VCaP (cell line): ENCODE measurements around the gene DNAJA4.

Experiments
- H3K27ac ChIP-seq: fragments of 450-650 bp; 2 replicates; pipeline ENCODE4 v1.5.1; 2017
- TF ChIP-seq, protein P1 (sequence below): fragments of 450-650 bp; conservative IDR thresholded peaks from 2 replicates; pipeline ENCODE4 v1.5.1; 2017; ENCODE audit warnings: mild to moderate bottlenecking, moderate library complexity

DNAJA4 gene

DNA sequence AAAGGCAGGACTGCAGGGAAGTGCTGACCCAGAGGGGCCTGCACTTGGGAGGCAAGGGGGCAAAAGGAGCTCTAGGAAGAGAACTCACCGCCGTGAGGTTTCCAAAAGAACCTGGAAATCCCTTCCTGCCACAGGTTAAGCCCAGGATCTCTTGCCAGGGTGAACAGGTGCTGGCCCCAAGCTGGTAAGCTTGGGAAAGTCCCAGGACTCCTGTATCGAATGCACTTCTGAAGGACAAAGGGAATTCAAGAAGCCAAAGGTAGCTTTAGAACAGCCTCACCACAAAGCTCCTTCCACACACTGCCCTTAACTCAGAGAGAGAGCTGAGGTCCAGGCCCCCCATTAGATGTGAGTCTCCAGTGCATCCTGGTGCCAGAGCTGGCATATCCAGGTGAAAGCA, 46.9 kb downstream of the DNAJA4 start:
- H3K27ac ChIP-seq: no peak overlapping the region
- TF ChIP-seq, protein P1, sequence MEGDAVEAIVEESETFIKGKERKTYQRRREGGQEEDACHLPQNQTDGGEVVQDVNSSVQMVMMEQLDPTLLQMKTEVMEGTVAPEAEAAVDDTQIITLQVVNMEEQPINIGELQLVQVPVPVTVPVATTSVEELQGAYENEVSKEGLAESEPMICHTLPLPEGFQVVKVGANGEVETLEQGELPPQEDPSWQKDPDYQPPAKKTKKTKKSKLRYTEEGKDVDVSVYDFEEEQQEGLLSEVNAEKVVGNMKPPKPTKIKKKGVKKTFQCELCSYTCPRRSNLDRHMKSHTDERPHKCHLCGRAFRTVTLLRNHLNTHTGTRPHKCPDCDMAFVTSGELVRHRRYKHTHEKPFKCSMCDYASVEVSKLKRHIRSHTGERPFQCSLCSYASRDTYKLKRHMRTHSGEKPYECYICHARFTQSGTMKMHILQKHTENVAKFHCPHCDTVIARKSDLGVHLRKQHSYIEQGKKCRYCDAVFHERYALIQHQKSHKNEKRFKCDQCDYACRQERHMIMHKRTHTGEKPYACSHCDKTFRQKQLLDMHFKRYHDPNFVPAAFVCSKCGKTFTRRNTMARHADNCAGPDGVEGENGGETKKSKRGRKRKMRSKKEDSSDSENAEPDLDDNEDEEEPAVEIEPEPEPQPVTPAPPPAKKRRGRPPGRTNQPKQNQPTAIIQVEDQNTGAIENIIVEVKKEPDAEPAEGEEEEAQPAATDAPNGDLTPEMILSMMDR: no peak

DNA sequence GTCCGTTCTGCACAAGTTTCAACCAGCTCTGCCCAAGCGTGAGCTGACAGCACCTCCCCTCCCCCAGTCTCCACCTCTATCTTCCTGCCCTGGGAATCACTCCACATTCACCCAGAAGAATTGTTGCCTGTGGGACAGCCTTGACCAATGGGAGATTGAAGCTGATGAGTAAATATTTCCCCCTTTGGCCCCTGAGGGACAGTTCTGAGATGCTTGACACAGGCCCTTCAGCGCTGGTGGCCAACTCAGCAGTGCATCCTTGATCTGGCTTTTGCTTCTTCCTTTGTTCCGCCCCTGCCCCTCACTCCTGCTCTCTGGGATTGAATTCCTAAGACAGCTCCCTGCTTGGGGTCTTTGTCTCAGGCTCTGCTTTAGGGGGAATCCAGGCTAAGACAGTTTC, 48.2 kb downstream of the DNAJA4 start:
- no peak overlapping the region for H3K27ac ChIP-seq
- TF ChIP-seq, protein P1: no peak

DNA sequence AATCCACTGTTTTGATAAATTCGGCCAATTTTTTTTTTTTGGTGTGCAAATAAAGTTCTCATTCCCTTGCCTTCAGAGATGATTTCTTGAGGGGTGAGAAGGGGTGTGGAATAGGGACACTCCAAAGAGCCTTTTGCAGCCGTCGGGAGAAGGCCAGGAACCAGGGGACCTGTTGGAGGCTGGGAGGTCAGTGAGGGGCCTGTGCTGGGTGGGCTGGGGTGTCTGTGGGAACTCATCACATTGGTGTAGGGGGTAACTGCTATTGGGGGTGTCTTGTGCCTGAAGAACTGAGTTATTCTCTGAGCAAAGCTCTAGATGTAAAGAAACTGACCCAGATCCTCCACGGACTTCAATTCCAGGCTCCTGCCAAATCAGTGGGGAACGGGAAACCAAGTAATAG, 48.6 kb downstream of the DNAJA4 start:
- TF ChIP-seq, protein P1: no peak
- no peak overlapping the region for H3K27ac ChIP-seq

DNA sequence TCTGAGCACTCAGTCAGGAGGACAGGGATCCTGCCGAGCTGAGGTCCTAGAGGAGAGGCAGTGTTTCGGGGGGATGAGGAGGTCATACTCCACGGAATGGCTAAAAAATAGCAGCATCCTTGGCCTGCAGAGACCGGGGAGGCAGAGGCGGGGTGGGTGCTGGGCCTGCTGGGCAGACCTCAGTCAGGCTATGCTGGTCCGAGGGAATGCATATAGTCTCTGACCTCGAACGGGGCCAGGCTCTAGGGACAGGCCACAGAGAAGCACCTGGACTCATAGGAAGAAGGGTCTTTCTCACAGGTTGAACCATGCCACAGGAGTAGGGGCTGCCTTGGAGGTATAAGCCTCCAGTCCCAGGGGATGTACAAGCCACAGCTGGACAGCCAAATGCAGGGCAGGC, 49.0 kb downstream of the DNAJA4 start:
- no peak overlapping the region for H3K27ac ChIP-seq
- TF ChIP-seq, protein P1: no peak

DNA sequence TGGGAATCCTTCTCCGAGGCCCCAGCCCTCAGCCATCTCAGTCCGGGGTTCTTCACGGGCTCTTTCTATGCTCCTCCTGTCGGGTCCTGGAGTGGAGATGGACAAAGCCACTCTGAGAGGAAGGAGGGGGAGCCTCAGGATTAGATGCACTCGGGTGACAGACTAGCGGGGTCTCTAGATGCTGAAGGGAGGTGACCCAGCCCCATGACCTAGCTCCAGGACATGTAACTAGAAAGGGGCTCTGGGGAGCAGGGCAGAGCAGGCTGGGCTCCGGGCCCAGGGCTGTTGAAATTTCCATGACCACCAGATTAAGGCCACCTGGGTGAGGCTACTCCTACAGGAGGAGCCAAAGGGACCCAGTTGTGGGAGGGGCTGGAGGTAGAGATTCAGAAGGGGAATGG, 49.8 kb downstream of the DNAJA4 start:
- TF ChIP-seq, protein P1: no peak
- H3K27ac ChIP-seq: no peak overlapping the region

DNA sequence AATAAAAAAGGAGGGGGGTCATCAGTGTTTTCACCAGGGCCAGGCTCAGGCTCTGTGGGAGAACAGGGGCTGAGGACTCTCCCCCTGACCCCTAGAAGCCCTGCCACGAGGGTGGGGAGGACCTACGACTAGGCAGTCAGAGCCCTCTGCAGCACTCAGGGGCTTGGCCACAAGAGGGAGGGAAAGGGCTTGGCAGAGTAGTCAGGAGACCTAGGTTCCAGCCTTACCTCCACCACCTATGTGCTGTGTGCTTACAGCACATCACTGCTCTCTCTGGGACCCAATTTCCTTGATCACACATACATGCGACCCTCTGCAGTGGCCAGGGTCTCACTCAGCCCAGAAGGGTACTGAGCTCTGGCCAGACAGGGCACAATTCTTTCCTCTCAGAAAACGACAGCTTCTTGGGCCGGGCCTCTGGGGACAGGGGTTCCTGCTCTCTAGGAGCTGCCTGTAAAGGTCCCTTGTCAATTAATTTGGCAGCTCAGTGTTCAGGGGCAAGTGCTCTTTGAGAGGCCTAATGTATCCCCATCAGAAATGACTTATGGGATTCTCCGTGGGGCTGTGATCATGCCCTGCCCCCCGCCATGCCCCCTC, 51.4 kb downstream of the DNAJA4 start:
- TF ChIP-seq, protein P1: peak; percentile 55
- no peak overlapping the region for H3K27ac ChIP-seq

DNA sequence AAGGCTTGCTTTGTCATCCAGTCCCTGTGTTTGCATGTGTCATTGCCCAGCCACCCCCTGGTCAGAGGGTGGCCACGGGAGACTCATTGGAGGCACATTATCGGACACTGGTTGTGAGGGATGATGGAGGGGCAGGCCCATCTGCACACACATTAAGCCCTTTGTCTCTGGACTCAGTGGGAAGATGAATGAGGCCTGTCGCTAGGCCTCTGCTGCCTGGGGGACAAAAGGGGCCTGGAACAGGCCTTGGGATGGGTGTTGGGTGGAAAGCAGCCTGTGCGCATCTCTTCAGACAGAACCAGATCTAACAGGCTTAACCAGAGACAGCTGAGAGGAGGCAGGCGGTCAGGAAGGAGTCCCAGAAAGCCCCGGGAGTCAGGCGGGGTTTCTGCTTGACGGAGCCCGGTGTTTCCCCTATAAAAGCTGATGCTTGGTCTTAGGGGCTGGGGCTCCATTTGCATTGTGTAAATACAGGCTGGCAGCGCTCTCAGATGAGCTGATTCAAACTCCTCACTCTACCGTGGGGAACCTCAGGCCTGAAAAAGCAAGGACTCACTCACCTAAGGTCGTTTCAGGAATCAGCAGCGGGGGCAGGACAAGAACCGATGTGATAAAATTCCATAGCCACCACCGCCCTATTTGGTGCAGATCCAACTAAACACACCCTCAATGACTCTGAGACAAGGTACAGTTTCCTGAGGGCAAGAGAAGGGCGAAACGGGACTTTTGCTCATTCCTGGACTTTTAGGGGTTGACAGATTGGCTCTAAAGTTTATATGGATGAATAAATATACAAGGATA, 52.1 kb downstream of the DNAJA4 start:
- TF ChIP-seq, protein P1: no peak
- H3K27ac ChIP-seq: no peak overlapping the region
